ENCODE results near the gene CADM2.

Gene CADM2

GRCh38 chr3:84989102-84989501, 30.3 kb downstream of the CADM2 start:
- Histone ChIP-seq H3K27ac (ENCODE audit: low read length, poor library complexity, severe bottlenecking) (no peak overlapping the region), H2BK12ac (ENCODE audit: low read length in 2 of 2) (no peak overlapping the region), H2BK15ac (ENCODE audit: low read depth, poor library complexity, severe bottlenecking) (no peak overlapping the region), H3K4me3 (ENCODE audit: insufficient read depth in 1 of 2, low read depth in 1 of 2, low read length in 2 of 2) (no peak overlapping the region), H3K23ac (ENCODE audit: low read length in 2 of 2) (no peak overlapping the region), H3K36me3 (ENCODE audit: control insufficient read depth in 1 of 2, insufficient read depth in 2 of 2, low read depth in 1 of 2, low read length in 2 of 2) (no peaks in the 10 kb centered on the region), H3K9me3 (ENCODE audit: control insufficient read depth, low read length) (no peaks in the 10 kb centered on the region), H2AK5ac (ENCODE audit: low read length, severe bottlenecking) (no peak overlapping the region), H3K4me2 (ENCODE audit: low read length, poor library complexity, severe bottlenecking) (no peak overlapping the region), H3K4ac (ENCODE audit: low read depth in 1 of 2, low read length in 2 of 2) (no peak overlapping the region), H3K4me1 (ENCODE audit: control insufficient read depth, insufficient read depth, low read depth, low read length) (no peaks in the 10 kb centered on the region), H3K27me3 (ENCODE audit: control insufficient read depth in 1 of 2, insufficient read depth in 1 of 2, low read length in 2 of 2) (no peaks in the 10 kb centered on the region), H4K91ac (ENCODE audit: low read length) (no peak overlapping the region), H4K8ac (ENCODE audit: low read length) (no peak overlapping the region), H2BK5ac (ENCODE audit: low read depth, low read length, poor library complexity, severe bottlenecking) (no peak overlapping the region), H2AFZ (ENCODE audit: low read depth, low read length) (no peak overlapping the region), H3K9ac (ENCODE audit: low read length) (no peak overlapping the region), H3K14ac (ENCODE audit: low read length in 2 of 2) (no peak overlapping the region), H2BK120ac (ENCODE audit: low read depth, low read length) (no peak overlapping the region), H3K18ac (ENCODE audit: low read depth in 1 of 2, low read length in 2 of 2) (no peak overlapping the region), H3K79me1 (replicated peaks; ENCODE audit: low read length, poor library complexity, severe bottlenecking) (no peaks in the 10 kb centered on the region)
- no peak for DNase-seq

- no peak overlapping the region for H2BK5ac ChIP-seq (ENCODE audit: low read depth, low read length, poor library complexity, severe bottlenecking)
- no peaks in the 10 kb centered on the region for H3K27me3 ChIP-seq (ENCODE audit: control insufficient read depth in 1 of 2, insufficient read depth in 1 of 2, low read length in 2 of 2)
- H3K4me1 ChIP-seq (ENCODE audit: control insufficient read depth, insufficient read depth, low read depth, low read length) = no peaks in the 10 kb centered on the region
- H3K4me3 ChIP-seq (ENCODE audit: insufficient read depth in 1 of 2, low read depth in 1 of 2, low read length in 2 of 2) = no peak overlapping the region
- H3K36me3 ChIP-seq (ENCODE audit: control insufficient read depth in 1 of 2, insufficient read depth in 2 of 2, low read depth in 1 of 2, low read length in 2 of 2) = no peaks in the 10 kb centered on the region
- H3K14ac ChIP-seq (ENCODE audit: low read length in 2 of 2) = no peak overlapping the region
- H2BK15ac ChIP-seq (ENCODE audit: low read depth, poor library complexity, severe bottlenecking) = no peak overlapping the region
- H4K91ac ChIP-seq (ENCODE audit: low read length) = no peak overlapping the region
- H4K8ac ChIP-seq (ENCODE audit: low read length) = no peak overlapping the region
- no peak overlapping the region for H3K23ac ChIP-seq (ENCODE audit: low read length in 2 of 2)
- no peak overlapping the region for H3K9ac ChIP-seq (ENCODE audit: low read length)
- H3K4ac ChIP-seq (ENCODE audit: low read depth in 1 of 2, low read length in 2 of 2) = no peak overlapping the region
- no peak for DNase-seq
- no peak overlapping the region for H2AK5ac ChIP-seq (ENCODE audit: low read length, severe bottlenecking)
- no peaks in the 10 kb centered on the region for H3K9me3 ChIP-seq (ENCODE audit: control insufficient read depth, low read length)
- no peak overlapping the region for H3K27ac ChIP-seq (ENCODE audit: low read length, poor library complexity, severe bottlenecking)
- no peak overlapping the region for H2BK12ac ChIP-seq (ENCODE audit: low read length in 2 of 2)
- no peak overlapping the region for H3K18ac ChIP-seq (ENCODE audit: low read depth in 1 of 2, low read length in 2 of 2)
- H2BK120ac ChIP-seq (ENCODE audit: low read depth, low read length) = no peak overlapping the region
- H3K79me1 ChIP-seq (replicated peaks; ENCODE audit: low read length, poor library complexity, severe bottlenecking) = no peaks in the 10 kb centered on the region
- H3K4me2 ChIP-seq (ENCODE audit: low read length, poor library complexity, severe bottlenecking) = no peak overlapping the region
- WGBS = 33% methylated on average over 1 of the region's 1 CpG
- no peak overlapping the region for H2AFZ ChIP-seq (ENCODE audit: low read depth, low read length)
Observed at GRCh38 chr3:84991422-84991900, 32.7 kb downstream of the CADM2 start.

GRCh38 chr3:84993956-84994355, 35.2 kb downstream of the CADM2 start:
- H3K4me1 ChIP-seq (ENCODE audit: control insufficient read depth, insufficient read depth, low read depth, low read length) = no peaks in the 10 kb centered on the region
- no peak overlapping the region for H3K9ac ChIP-seq (ENCODE audit: low read length)
- H3K36me3 ChIP-seq (ENCODE audit: control insufficient read depth in 1 of 2, insufficient read depth in 2 of 2, low read depth in 1 of 2, low read length in 2 of 2) = no peaks in the 10 kb centered on the region
- H3K4ac ChIP-seq (ENCODE audit: low read depth in 1 of 2, low read length in 2 of 2) = no peak overlapping the region
- H2BK12ac ChIP-seq (ENCODE audit: low read length in 2 of 2) = no peak overlapping the region
- no peak overlapping the region for H3K27ac ChIP-seq (ENCODE audit: low read length, poor library complexity, severe bottlenecking)
- H3K18ac ChIP-seq (ENCODE audit: low read depth in 1 of 2, low read length in 2 of 2) = no peak overlapping the region
- no peak overlapping the region for H2BK5ac ChIP-seq (ENCODE audit: low read depth, low read length, poor library complexity, severe bottlenecking)
- H2AFZ ChIP-seq (ENCODE audit: low read depth, low read length) = no peak overlapping the region
- H2AK5ac ChIP-seq (ENCODE audit: low read length, severe bottlenecking) = no peak overlapping the region
- no peak overlapping the region for H3K14ac ChIP-seq (ENCODE audit: low read length in 2 of 2)
- H2BK120ac ChIP-seq (ENCODE audit: low read depth, low read length) = no peak overlapping the region
- no peak overlapping the region for H3K23ac ChIP-seq (ENCODE audit: low read length in 2 of 2)
- H3K79me1 ChIP-seq (replicated peaks; ENCODE audit: low read length, poor library complexity, severe bottlenecking) = no peaks in the 10 kb centered on the region
- H3K4me3 ChIP-seq (ENCODE audit: insufficient read depth in 1 of 2, low read depth in 1 of 2, low read length in 2 of 2) = no peak overlapping the region
- no peak overlapping the region for H4K91ac ChIP-seq (ENCODE audit: low read length)
- no peak overlapping the region for H4K8ac ChIP-seq (ENCODE audit: low read length)
- no peaks in the 10 kb centered on the region for H3K9me3 ChIP-seq (ENCODE audit: control insufficient read depth, low read length)
- WGBS = 100% methylated on average over 1 of the region's 4 CpGs
- no peak overlapping the region for H2BK15ac ChIP-seq (ENCODE audit: low read depth, poor library complexity, severe bottlenecking)
- DNase-seq = no peak
- H3K4me2 ChIP-seq (ENCODE audit: low read length, poor library complexity, severe bottlenecking) = no peak overlapping the region
- H3K27me3 ChIP-seq (ENCODE audit: control insufficient read depth in 1 of 2, insufficient read depth in 1 of 2, low read length in 2 of 2) = no peaks in the 10 kb centered on the region

GRCh38 chr3:84998545-84998944, 39.8 kb downstream of the CADM2 start:
- Histone ChIP-seq H3K27me3 (ENCODE audit: control insufficient read depth in 1 of 2, insufficient read depth in 1 of 2, low read length in 2 of 2) (no peaks in the 10 kb centered on the region), H3K79me1 (replicated peaks; ENCODE audit: low read length, poor library complexity, severe bottlenecking) (no peaks in the 10 kb centered on the region), H2BK12ac (ENCODE audit: low read length in 2 of 2) (no peak overlapping the region), H2AFZ (ENCODE audit: low read depth, low read length) (no peak overlapping the region), H3K9me3 (ENCODE audit: control insufficient read depth, low read length) (no peaks in the 10 kb centered on the region), H3K4ac (ENCODE audit: low read depth in 1 of 2, low read length in 2 of 2) (no peak overlapping the region), H3K36me3 (ENCODE audit: control insufficient read depth in 1 of 2, insufficient read depth in 2 of 2, low read depth in 1 of 2, low read length in 2 of 2) (no peaks in the 10 kb centered on the region), H3K18ac (ENCODE audit: low read depth in 1 of 2, low read length in 2 of 2) (no peak overlapping the region), H3K23ac (ENCODE audit: low read length in 2 of 2) (no peak overlapping the region), H3K27ac (ENCODE audit: low read length, poor library complexity, severe bottlenecking) (no peak overlapping the region), H3K4me1 (ENCODE audit: control insufficient read depth, insufficient read depth, low read depth, low read length) (no peaks in the 10 kb centered on the region), H3K4me2 (ENCODE audit: low read length, poor library complexity, severe bottlenecking) (no peak overlapping the region), H3K4me3 (ENCODE audit: insufficient read depth in 1 of 2, low read depth in 1 of 2, low read length in 2 of 2) (no peak overlapping the region), H4K8ac (ENCODE audit: low read length) (no peak overlapping the region), H2AK5ac (ENCODE audit: low read length, severe bottlenecking) (no peak overlapping the region), H3K14ac (ENCODE audit: low read length in 2 of 2) (no peak overlapping the region), H2BK15ac (ENCODE audit: low read depth, poor library complexity, severe bottlenecking) (no peak overlapping the region), H3K9ac (ENCODE audit: low read length) (no peak overlapping the region), H4K91ac (ENCODE audit: low read length) (no peak overlapping the region), H2BK120ac (ENCODE audit: low read depth, low read length) (no peak overlapping the region), H2BK5ac (ENCODE audit: low read depth, low read length, poor library complexity, severe bottlenecking) (no peak overlapping the region)
- WGBS = 50% methylated on average over 2 of the region's 3 CpGs
- DNase-seq = no peak

Measured in mesenchymal stem cell (in vitro differentiated cells and primary cell).